ENCODE results near the gene GMNC.

Gene GMNC

DNA sequence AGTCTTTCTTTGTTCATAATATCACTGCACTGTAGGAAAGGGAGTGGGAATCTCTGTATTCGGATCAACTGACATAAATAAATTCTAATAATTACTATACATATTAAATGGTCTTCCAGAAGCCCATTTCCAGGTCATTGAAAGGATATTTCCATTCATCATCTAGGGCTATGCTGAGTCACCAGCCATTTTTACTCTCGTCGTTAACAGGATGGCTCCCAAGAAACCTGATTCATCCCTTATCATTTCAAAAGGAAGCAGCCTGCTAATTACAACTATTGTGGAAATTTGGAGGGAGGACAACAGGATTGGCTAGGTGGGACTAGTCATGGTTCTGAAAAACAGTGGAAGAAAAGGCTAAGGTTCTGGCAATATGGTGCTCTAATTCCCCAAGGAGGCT lies 13.6 kb downstream of the GMNC start:
- Histone ChIP-seq H2AK5ac (ENCODE audit: low read length) (no peak overlapping the region), H3K56ac (ENCODE audit: low read length) (no peak overlapping the region), H3K79me1 (ENCODE audit: low read length) (no peaks in the 10 kb centered on the region), H3K4me2 (ENCODE audit: low read length) (no peak overlapping the region), H3K9ac (ENCODE audit: low read length) (no peak overlapping the region), H3K36me3 (ENCODE audit: control insufficient read depth, insufficient read depth, low read length) (no peaks in the 10 kb centered on the region), H3K18ac (ENCODE audit: low read length) (no peak overlapping the region), H3K79me2 (ENCODE audit: control insufficient read depth, insufficient read depth, low read length) (no peaks in the 10 kb centered on the region), H3K27ac (ENCODE audit: low read depth, low read length) (no peak overlapping the region), H4K8ac (ENCODE audit: low read depth, low read length) (no peak overlapping the region), H3K23ac (ENCODE audit: low read length) (no peak overlapping the region), H4K5ac (ENCODE audit: low read length) (no peak overlapping the region), H2BK15ac (replicated peaks; ENCODE audit: low read depth) (no peak overlapping the region), H2BK5ac (ENCODE audit: low read length) (no peak overlapping the region), H3K4ac (ENCODE audit: low read depth, low read length) (no peak overlapping the region), H2BK120ac (ENCODE audit: low read depth, low read length) (no peak overlapping the region), H3K27me3 (ENCODE audit: insufficient read depth, low read length, poor library complexity) (no peaks in the 10 kb centered on the region), H3K4me3 (ENCODE audit: low read length) (no peak overlapping the region), H3K4me1 (ENCODE audit: control insufficient read depth, low read depth, low read length) (peaks cover 9% of the 10 kb centered on the region)
- peak; percentile 23 for DNase-seq
- WGBS (ENCODE audit: extremely low coverage, insufficient coverage, low lambda C conversion rate) = no CpG with 5 or more reads among the region's 3 CpGs

DNA sequence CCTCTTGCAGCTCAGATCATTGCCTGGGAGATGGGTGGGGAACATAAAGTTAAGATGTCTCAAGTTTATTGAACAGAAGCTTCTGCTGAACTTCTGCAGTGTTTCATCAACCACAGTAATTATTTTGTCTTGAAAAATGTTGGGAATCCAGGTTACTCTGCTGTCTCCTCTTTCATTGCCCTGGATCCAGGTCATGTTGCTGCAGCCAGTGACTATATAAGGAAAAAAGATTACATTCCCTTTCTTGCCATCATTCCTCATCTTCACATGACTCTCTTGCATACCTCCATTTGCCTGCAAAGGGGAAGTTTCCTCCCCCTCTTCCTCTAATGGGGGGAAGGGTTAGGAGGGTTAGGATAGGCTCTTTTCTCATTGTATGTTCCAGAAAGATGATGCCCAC lies 15.1 kb downstream of the GMNC start:
- Histone ChIP-seq H3K36me3 (ENCODE audit: control insufficient read depth, insufficient read depth, low read length) (no peaks in the 10 kb centered on the region), H3K4me3 (ENCODE audit: low read length) (no peak overlapping the region), H3K23ac (ENCODE audit: low read length) (no peak overlapping the region), H3K56ac (ENCODE audit: low read length) (no peak overlapping the region), H3K4me1 (ENCODE audit: control insufficient read depth, low read depth, low read length) (peaks cover 9% of the 10 kb centered on the region), H3K27me3 (ENCODE audit: insufficient read depth, low read length, poor library complexity) (no peaks in the 10 kb centered on the region), H3K79me1 (ENCODE audit: low read length) (no peaks in the 10 kb centered on the region), H4K5ac (ENCODE audit: low read length) (no peak overlapping the region), H3K18ac (ENCODE audit: low read length) (no peak overlapping the region), H3K79me2 (ENCODE audit: control insufficient read depth, insufficient read depth, low read length) (no peaks in the 10 kb centered on the region), H4K8ac (ENCODE audit: low read depth, low read length) (no peak overlapping the region), H2BK15ac (replicated peaks; ENCODE audit: low read depth) (no peak overlapping the region), H3K9ac (ENCODE audit: low read length) (no peak overlapping the region), H3K4me2 (ENCODE audit: low read length) (no peak overlapping the region), H3K4ac (ENCODE audit: low read depth, low read length) (no peak overlapping the region), H2AK5ac (ENCODE audit: low read length) (no peak overlapping the region), H2BK120ac (ENCODE audit: low read depth, low read length) (no peak overlapping the region), H2BK5ac (ENCODE audit: low read length) (no peak overlapping the region), H3K27ac (ENCODE audit: low read depth, low read length) (no peak overlapping the region)
- peak; percentile 39 for DNase-seq

DNA sequence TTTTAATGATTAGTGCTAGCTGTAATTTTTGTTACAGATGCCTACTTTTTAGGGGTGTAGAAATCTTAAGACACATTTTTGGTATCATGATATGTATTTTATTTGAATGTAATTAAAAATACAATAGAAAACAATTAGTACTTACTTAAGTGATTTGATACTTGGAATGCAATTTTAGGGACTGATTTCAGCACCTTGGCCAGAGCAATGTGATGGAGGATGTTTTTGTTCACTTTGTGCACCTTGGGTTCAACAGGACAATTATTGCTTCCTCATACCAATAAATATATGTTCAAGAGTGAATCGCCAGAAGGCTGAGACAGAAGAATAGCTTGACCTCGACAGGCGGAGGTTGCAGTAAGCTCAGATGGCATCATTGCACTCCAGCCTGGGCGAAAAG lies 22.3 kb downstream of the GMNC start:
- H3K4ac ChIP-seq (ENCODE audit: low read depth, low read length) = no peak overlapping the region

DNA sequence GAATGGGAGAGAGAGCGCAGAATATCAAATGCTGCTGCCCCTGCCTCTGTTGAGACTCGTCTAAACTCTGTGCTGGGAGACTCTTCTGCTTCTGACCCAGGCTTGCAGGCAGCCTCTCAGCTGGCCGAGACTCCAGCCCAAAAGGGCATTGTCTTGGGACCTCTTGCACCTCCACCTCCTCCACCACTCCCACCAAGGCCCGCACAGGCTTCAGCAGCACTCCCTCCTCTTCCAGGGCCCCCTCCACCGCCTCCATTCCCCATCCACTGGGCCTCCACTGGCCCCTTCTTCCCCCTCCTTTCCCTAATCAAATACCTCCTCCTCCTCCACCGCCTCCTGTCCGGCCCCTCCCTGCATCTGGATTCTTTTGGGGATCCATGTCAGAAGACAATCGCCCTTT lies 31.3 kb downstream of the GMNC start:
- Histone ChIP-seq H2AK5ac (ENCODE audit: low read length) (no peak overlapping the region), H3K4me3 (ENCODE audit: low read length) (no peak overlapping the region), H3K4ac (ENCODE audit: low read depth, low read length) (no peak overlapping the region), H2BK5ac (ENCODE audit: low read length) (no peak overlapping the region), H3K79me1 (ENCODE audit: low read length) (no peaks in the 10 kb centered on the region), H3K27me3 (ENCODE audit: insufficient read depth, low read length, poor library complexity) (no peaks in the 10 kb centered on the region), H3K4me1 (ENCODE audit: control insufficient read depth, low read depth, low read length) (no peaks in the 10 kb centered on the region), H3K79me2 (ENCODE audit: control insufficient read depth, insufficient read depth, low read length) (no peaks in the 10 kb centered on the region), H4K8ac (ENCODE audit: low read depth, low read length) (no peak overlapping the region), H3K36me3 (ENCODE audit: control insufficient read depth, insufficient read depth, low read length) (no peaks in the 10 kb centered on the region), H3K56ac (ENCODE audit: low read length) (no peak overlapping the region), H3K4me2 (ENCODE audit: low read length) (no peak overlapping the region), H3K18ac (ENCODE audit: low read length) (no peak overlapping the region), H3K9ac (ENCODE audit: low read length) (no peak overlapping the region), H2BK15ac (replicated peaks; ENCODE audit: low read depth) (no peak overlapping the region), H3K27ac (ENCODE audit: low read depth, low read length) (no peak overlapping the region), H4K5ac (ENCODE audit: low read length) (no peak overlapping the region), H2BK120ac (ENCODE audit: low read depth, low read length) (no peak overlapping the region), H3K23ac (ENCODE audit: low read length) (no peak overlapping the region)
- DNase-seq = no peak
- WGBS (ENCODE audit: extremely low coverage, insufficient coverage, low lambda C conversion rate) = no CpG with 5 or more reads among the region's 8 CpGs

More for the DNA sequence above, 22.3 kb downstream of the GMNC start:
- no peak overlapping the region for H3K23ac ChIP-seq (ENCODE audit: low read length)
- no peaks in the 10 kb centered on the region for H3K36me3 ChIP-seq (ENCODE audit: control insufficient read depth, insufficient read depth, low read length)
- no peak overlapping the region for H2BK15ac ChIP-seq (replicated peaks; ENCODE audit: low read depth)
- no peaks in the 10 kb centered on the region for H3K4me1 ChIP-seq (ENCODE audit: control insufficient read depth, low read depth, low read length)
- H2AK5ac ChIP-seq (ENCODE audit: low read length) = no peak overlapping the region
- no peaks in the 10 kb centered on the region for H3K79me2 ChIP-seq (ENCODE audit: control insufficient read depth, insufficient read depth, low read length)
- H3K27me3 ChIP-seq (ENCODE audit: insufficient read depth, low read length, poor library complexity) = no peaks in the 10 kb centered on the region
- no CpG with 5 or more reads among the region's 4 CpGs for WGBS (ENCODE audit: extremely low coverage, insufficient coverage, low lambda C conversion rate)
- H2BK5ac ChIP-seq (ENCODE audit: low read length) = no peak overlapping the region
- DNase-seq = no peak
- no peak overlapping the region for H4K5ac ChIP-seq (ENCODE audit: low read length)
- no peak overlapping the region for H3K56ac ChIP-seq (ENCODE audit: low read length)
- no peak overlapping the region for H3K9ac ChIP-seq (ENCODE audit: low read length)
- no peak overlapping the region for H4K8ac ChIP-seq (ENCODE audit: low read depth, low read length)
- no peak overlapping the region for H3K4me3 ChIP-seq (ENCODE audit: low read length)
- H3K79me1 ChIP-seq (ENCODE audit: low read length) = no peaks in the 10 kb centered on the region
- no peak overlapping the region for H3K4me2 ChIP-seq (ENCODE audit: low read length)
- no peak overlapping the region for H3K27ac ChIP-seq (ENCODE audit: low read depth, low read length)
- no peak overlapping the region for H2BK120ac ChIP-seq (ENCODE audit: low read depth, low read length)
- no peak overlapping the region for H3K18ac ChIP-seq (ENCODE audit: low read length)

DNA sequence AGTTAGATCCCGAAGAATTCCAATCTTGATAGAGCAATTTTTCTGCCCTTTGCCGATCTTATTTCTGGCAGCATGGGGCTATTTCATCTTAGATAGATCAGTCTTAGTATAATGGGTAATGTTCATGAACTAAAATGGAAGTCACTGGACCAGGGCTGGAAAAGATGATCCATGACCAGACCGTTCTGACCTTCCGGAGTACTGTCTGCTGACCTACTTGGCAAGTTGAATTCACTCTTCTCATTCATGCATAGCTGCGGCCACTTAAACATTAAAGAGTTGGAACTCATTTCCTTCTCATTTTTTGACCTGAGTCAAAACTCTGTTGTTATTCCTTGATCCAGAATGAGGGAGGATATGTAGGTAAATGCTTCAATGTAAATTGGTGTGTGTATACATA lies 32.5 kb downstream of the GMNC start:
- Histone ChIP-seq H3K4me1 (ENCODE audit: control insufficient read depth, low read depth, low read length) (no peaks in the 10 kb centered on the region), H2AK5ac (ENCODE audit: low read length) (no peak overlapping the region), H3K79me1 (ENCODE audit: low read length) (no peaks in the 10 kb centered on the region), H2BK15ac (replicated peaks; ENCODE audit: low read depth) (no peak overlapping the region), H3K9ac (ENCODE audit: low read length) (no peak overlapping the region), H2BK5ac (ENCODE audit: low read length) (no peak overlapping the region), H3K4me2 (ENCODE audit: low read length) (no peak overlapping the region), H4K5ac (ENCODE audit: low read length) (no peak overlapping the region), H3K23ac (ENCODE audit: low read length) (no peak overlapping the region), H3K56ac (ENCODE audit: low read length) (no peak overlapping the region), H3K18ac (ENCODE audit: low read length) (no peak overlapping the region), H3K27ac (ENCODE audit: low read depth, low read length) (no peak overlapping the region), H4K8ac (ENCODE audit: low read depth, low read length) (no peak overlapping the region), H2BK120ac (ENCODE audit: low read depth, low read length) (no peak overlapping the region), H3K27me3 (ENCODE audit: insufficient read depth, low read length, poor library complexity) (no peaks in the 10 kb centered on the region), H3K4me3 (ENCODE audit: low read length) (no peak overlapping the region), H3K4ac (ENCODE audit: low read depth, low read length) (no peak overlapping the region), H3K36me3 (ENCODE audit: control insufficient read depth, insufficient read depth, low read length) (no peaks in the 10 kb centered on the region), H3K79me2 (ENCODE audit: control insufficient read depth, insufficient read depth, low read length) (no peaks in the 10 kb centered on the region)
- DNase-seq = no peak
- WGBS (ENCODE audit: extremely low coverage, insufficient coverage, low lambda C conversion rate) = no CpG with 5 or more reads among the region's 5 CpGs

DNA sequence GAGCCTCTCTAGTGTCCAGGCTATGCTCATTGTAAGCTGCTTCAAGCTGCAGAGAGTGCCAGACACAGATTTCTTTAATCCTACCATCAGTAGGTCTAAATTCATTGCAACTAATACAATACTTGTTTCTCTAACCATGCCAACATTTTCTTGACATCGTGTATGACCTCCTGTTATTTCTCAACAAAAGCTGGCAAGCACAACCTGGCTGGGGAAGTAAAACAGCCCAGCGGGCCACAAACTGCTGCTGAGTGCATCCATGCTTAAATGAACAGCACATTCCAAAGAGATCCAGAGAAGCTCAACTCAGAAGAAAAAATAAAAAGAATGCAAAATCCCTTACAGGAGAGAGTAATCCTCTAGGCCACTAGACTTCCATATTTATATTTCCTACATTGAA lies 36.5 kb downstream of the GMNC start:
- no peak overlapping the region for H2BK5ac ChIP-seq (ENCODE audit: low read length)
- H3K4me2 ChIP-seq (ENCODE audit: low read length) = no peak overlapping the region
- H3K79me2 ChIP-seq (ENCODE audit: control insufficient read depth, insufficient read depth, low read length) = no peaks in the 10 kb centered on the region
- H3K9ac ChIP-seq (ENCODE audit: low read length) = no peak overlapping the region
- no peak overlapping the region for H3K23ac ChIP-seq (ENCODE audit: low read length)
- DNase-seq = no peak
- no peaks in the 10 kb centered on the region for H3K36me3 ChIP-seq (ENCODE audit: control insufficient read depth, insufficient read depth, low read length)
- H3K18ac ChIP-seq (ENCODE audit: low read length) = no peak overlapping the region
- no peaks in the 10 kb centered on the region for H3K4me1 ChIP-seq (ENCODE audit: control insufficient read depth, low read depth, low read length)
- H3K79me1 ChIP-seq (ENCODE audit: low read length) = no peaks in the 10 kb centered on the region
- no peak overlapping the region for H2BK15ac ChIP-seq (replicated peaks; ENCODE audit: low read depth)
- H3K56ac ChIP-seq (ENCODE audit: low read length) = no peak overlapping the region
- H3K4me3 ChIP-seq (ENCODE audit: low read length) = no peak overlapping the region
- no peak overlapping the region for H3K27ac ChIP-seq (ENCODE audit: low read depth, low read length)
- H2BK120ac ChIP-seq (ENCODE audit: low read depth, low read length) = no peak overlapping the region
- H4K8ac ChIP-seq (ENCODE audit: low read depth, low read length) = no peak overlapping the region
- H3K27me3 ChIP-seq (ENCODE audit: insufficient read depth, low read length, poor library complexity) = no peaks in the 10 kb centered on the region
- WGBS (ENCODE audit: extremely low coverage, insufficient coverage, low lambda C conversion rate) = no CpG with 5 or more reads among the region's 2 CpGs
- no peak overlapping the region for H2AK5ac ChIP-seq (ENCODE audit: low read length)
- no peak overlapping the region for H3K4ac ChIP-seq (ENCODE audit: low read depth, low read length)
- no peak overlapping the region for H4K5ac ChIP-seq (ENCODE audit: low read length)
